ENCODE results near the gene TCTA.
A peak's percentile ranks its signal among the peaks of the same experiment; 100 is the strongest.
"Not testable (repeated sequence)": the region's sequence is repeated elsewhere in the genome, so short reads cannot be mapped to it uniquely, and the experiment has no call there.

TCTA gene, protein sequence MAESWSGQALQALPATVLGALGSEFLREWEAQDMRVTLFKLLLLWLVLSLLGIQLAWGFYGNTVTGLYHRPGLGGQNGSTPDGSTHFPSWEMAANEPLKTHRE

DNA sequence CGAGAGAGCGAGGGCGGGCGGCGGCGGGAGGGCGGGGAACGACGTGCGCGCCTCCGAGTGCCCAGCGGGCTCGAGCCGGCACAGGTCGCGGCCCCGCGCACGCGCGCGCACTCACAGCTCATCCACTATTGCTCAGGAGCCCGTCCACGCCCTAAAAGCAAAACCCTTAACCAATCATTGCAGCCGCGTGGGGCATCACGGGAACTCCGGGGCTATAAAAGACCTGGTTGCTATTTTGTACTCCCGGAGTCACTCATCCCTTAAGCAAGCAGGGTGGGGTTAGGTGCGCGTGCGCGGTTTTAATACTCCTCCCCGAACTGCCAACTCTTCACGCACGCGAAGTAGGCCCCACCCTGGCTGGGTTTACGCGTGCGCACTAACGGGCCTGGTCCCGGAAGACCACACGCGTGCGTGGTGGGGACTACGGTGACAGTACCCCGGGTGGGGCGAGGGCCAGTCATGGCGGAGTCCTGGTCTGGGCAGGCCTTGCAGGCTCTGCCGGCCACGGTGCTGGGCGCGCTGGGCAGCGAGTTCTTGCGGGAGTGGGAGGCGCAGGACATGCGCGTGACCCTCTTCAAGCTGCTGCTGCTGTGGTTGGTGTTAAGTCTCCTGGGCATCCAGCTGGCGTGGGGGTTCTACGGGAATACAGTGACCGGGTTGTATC is at the start of gene TCTA, which contains the start of gene RHOA:
Gene TCTA (plus strand): TSS at position 456 of the 664 bp plus-strand sequence. CDS start 4 bp downstream, at position 460.
Gene RHOA (minus strand): TSS at position 9 of the 664 bp plus-strand sequence. CDS start 36,387 bp downstream, outside the sequence.
- DNase-seq (ENCODE audit: low read depth), result peak; percentile 99

- DNase-seq (ENCODE audit: low read depth), result no peak
These were observed 49.7 kb upstream of the TCTA start for GRCh38 chr3:49362561-49362960.

GRCh38 chr3:49370585-49371290 is 41.5 kb upstream of the TCTA start:
- no peak for DNase-seq (ENCODE audit: low read depth)

DNA sequence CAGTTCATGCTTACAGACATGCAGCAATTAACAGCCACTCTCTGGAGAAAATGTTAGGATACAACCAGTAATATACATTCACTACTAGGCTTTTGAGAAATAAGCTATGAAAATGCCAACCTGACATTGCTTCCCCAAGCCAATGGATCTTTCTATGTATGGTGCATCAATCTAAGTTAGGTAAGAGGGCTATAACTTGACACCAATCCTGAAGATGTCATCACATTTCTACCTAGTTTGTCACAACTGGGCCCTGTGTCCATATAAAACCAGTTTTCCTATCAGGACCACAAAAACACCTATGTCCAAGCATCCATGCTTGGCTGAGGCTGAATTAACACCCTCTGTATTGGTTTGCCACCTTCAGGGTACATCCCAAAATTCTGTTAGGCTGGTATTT is 40.3 kb upstream of the TCTA start:
- DNase-seq (ENCODE audit: low read depth), result no peak

- no peak for DNase-seq (ENCODE audit: low read depth)
These were observed 34.7 kb upstream of the TCTA start for GRCh38 chr3:49377483-49377882.

GRCh38 chr3:49378249-49378895 is 33.9 kb upstream of the TCTA start:
- DNase-seq (ENCODE audit: low read depth), result no peak

DNA sequence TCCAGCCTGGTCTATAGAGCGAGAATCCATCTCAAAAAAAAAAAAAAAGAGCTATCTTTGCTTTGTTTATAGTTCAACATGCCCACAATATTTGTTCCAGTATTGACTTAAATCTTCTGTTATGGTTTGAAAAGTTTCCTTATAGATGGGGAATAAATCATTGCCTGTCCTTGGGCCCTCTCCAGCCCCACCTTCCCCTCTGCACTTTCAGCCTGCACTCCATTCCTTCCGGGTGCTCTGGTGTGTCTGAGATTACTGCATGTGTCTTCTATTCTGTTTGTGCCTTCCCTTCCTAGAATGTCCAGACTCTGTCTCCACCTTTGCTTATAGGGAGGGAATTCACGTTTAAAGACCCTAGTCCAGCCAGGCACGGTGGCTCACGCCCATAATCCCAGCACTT is 28.8 kb upstream of the TCTA start:
- no peak for DNase-seq (ENCODE audit: low read depth)

DNA sequence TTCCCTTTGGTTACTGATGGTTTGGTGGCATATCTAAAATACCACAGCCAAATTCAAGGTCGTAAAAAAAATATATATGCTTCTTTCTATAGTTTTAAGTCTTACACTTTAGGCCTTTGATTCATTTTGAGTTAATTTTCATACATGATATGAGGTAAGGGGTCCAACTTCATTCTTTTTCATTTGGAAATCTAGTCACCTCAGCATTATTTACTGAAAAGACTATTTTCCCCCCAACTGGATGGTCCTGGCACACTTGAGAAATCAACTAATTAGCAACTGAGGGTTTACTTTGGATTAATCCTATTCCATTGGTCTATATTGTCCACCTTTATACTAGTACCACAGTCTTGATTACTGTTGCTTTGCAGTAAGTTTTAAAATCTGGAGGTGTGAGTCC is 26.6 kb upstream of the TCTA start:
- no peak for DNase-seq (ENCODE audit: low read depth)

DNA sequence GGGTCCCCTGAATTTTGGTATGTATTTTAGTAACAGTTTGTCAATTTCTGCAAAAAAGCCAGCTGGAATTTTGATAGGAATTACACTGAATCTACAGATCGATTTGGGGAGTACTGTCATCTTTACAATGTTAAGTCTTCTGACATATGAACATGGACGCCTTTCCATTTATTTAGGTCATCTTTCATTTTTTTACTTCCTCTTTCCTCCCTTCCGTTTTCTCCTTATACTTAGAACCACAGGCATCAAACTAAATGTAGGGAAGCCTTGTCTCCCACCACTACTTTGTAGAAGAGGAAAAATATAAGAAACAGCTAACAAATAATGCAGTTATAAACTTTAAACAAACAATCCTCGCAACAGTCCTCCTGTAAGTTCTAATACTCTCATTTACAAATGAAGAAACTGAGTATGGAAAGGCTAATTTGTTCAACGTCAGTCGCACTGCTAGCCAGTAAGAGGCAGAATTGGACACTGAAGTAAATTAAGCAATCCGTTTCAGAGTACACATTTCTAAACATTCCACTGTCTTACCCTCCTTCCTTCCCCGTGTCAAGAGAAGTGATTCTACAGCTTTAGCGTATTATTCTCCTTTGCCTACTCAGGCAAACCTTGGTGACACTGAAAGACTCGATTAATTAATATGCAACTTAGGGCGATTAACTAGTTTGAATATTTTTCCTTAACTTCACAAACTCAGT is 26.0 kb upstream of the TCTA start:
- DNase-seq (ENCODE audit: low read depth), result no peak

DNA sequence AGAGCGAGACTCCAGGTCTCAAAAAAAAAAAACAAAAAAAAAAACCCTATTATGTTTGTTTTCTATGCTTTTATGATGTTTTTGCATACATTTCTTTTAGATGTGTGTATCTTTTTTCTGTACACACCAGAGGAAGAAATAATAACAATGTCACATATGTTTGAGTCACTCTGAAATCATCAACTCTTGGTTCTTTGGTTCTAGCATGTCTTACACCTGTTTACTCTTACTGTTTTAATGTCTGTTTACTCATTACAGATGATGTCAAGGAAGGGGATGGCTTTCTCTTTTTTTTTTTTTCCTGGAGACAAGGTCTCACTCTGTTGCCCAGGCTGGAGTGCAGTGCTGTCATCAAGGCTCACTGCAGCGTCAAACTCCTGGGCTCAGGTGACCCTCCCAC is 24.5 kb upstream of the TCTA start:
- DNase-seq (ENCODE audit: low read depth), result no peak

DNA sequence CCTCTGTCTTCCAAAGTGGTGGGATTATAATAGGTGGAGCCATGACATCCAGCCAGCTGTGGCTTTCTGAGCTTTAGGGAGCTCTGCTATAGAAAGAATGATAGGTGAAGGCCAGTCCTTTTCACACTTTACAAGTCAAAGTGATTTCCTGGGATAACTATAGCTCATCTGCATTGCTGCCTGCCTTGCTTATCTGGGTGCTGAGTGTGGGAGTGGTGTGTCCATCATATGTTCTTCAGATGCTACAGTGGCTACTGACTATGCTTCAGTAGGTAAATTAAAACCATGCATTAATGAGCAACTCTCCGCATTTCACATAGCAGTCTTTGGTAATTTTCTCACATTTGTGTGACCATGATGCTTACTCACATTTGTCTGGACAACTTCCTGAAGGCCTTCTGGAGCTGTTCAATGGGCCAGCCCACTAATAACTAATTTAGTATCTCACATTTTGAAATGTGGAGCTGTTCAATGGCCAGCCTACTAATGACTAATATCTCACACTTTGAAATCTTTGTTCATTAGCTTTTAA is 23.9 kb upstream of the TCTA start:
- no peak for DNase-seq (ENCODE audit: low read depth)

DNA sequence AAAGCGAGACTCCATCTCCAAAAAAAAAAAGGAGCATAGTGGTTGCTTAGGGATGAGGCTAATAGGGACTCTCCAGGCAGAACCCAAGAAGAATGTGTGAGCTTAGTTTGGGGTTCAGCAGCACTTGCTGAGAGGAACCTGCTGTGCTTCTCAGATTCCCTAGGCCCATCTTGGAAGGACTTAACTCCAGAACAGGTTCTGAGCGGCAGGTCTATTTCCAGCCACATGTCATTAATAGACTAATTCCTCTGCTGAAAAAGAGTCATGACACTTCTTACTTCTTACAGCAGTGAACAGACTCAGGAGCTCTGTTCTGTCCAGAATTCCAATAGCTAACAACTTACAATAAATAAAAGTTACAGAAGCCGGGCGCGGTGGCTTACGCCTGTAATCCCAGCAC is 22.9 kb upstream of the TCTA start:
- DNase-seq (ENCODE audit: low read depth), result no peak

DNA sequence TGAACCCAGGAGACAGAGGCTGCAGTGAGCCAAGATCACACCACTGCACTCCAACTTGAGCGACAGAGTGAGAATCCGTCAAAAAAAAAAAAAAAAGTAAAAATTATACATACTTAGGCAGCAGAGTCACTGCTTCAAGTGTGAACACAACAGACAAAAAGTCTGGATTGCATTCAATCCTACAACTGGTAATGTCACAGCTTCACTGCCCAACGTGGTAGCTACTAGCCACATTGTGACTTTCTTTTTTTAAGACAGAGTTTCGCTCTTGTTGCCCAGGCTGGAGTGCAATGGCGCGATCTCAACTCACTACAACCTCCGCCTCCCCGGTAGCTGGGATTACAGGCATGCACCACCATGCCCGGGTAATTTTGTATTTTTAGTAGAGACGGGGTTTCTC is 20.9 kb upstream of the TCTA start:
- not testable (repeated sequence) for DNase-seq (ENCODE audit: low read depth)

GRCh38 chr3:49397470-49397869 is 14.8 kb upstream of the TCTA start:
- DNase-seq (ENCODE audit: low read depth), result no peak

DNA sequence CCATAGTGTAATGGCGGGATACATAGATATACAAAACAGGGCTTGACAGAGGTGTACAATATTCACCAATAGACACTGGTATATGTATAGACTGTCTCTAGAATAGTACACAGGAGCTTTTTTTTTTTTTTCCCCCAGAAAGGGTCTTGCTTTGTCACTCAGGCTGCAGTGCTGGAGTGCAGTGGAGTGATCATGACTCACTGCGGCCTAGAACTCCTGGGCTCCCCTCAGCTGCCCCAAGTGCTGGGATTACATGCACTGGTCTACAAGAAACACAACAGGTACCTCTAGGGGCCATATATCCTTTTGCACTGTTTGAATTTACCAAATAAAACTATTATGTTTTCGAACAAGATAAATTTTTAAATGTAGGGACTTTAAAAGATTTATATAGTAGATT is 12.8 kb upstream of the TCTA start:
- no peak for DNase-seq (ENCODE audit: low read depth)

DNA sequence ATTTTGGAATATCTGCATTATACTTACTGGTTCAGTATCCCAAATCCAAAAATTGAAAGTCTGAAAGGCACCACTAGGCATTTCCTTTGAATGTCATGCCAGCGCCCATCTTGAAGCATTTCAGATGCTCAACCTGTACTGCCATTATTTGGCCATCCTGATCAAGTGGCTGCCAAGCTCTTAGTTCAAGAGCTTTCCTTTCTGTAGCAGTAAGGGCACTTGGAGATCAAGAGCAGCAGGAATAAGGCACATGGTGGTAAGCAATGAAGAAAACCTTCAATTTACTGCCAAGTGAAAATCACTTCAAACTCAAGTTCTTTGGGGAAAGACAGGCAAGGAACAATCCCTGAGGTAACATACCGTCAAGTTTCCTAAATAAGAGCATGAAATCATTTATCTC is 10.5 kb upstream of the TCTA start:
- no peak for DNase-seq (ENCODE audit: low read depth)

- no peak for DNase-seq (ENCODE audit: low read depth)
These were observed 8.3 kb upstream of the TCTA start for GRCh38 chr3:49403891-49404290.

DNA sequence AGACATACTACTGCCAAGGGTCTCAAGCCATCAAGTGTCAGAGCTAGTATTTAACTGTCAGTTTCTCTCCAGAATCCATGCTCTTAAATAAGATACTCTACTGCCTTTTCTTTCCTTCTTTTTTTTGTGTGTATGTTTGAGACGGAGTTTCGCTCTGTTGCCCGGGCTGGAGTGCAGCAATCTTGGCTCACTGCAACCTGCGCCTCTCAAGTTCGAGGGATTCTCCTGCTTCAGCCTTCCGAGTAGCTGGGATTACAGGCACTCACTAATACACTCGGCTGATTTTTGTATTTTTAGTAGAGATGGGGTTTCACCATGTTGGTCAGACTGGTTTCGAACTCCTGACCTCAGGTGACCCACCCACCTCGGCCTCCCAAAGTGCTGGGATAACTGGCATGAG is 6.7 kb upstream of the TCTA start:
- not testable (repeated sequence) for DNase-seq (ENCODE audit: low read depth)

DNA sequence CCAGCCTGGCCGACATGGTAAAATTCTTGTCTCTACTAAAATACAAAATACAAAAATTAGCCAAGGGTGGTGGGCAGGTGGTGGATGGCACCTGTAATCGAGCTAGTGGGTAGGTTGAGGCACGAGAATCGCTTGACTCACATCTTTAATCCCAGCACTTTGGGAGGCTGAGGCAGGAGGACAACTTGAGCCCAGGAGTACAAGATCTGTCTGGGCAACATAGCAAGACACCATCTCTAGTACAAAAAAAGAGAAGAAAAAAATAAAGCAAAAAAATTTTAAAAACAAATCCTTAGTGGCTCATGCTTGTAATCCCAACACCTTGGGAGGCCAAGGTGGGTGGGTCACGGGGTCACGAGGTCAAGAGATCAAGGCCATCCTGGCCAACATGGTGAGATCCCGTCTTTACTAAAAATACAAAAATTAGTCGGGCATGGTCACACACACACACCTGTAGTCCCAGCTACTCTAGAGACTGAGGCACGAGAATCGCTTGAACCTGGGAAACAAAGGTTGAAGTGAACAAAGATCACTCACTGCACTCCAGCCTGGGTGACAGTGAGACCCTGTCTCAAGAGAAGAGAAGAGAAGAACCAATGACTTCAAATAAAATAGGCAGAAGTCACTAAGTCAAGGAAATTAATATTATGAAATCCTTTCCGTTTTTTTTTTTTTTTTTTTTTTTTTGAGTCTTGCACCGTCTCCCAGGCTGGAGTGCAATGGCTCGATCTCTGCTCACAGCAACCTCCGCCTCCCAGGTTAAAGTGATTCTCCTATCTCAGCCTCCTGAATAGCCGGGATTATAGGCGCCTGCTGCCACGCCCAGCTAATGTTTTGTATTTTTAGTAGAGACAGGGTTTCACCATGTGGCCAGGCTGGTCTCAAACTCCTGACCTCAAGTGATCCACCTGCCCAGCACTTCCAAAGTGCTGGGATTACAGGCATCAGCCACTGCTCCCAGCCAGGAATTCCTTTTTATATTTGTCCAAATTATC is 5.4 kb upstream of the TCTA start:
- DNase-seq (ENCODE audit: low read depth), result no peak

DNA sequence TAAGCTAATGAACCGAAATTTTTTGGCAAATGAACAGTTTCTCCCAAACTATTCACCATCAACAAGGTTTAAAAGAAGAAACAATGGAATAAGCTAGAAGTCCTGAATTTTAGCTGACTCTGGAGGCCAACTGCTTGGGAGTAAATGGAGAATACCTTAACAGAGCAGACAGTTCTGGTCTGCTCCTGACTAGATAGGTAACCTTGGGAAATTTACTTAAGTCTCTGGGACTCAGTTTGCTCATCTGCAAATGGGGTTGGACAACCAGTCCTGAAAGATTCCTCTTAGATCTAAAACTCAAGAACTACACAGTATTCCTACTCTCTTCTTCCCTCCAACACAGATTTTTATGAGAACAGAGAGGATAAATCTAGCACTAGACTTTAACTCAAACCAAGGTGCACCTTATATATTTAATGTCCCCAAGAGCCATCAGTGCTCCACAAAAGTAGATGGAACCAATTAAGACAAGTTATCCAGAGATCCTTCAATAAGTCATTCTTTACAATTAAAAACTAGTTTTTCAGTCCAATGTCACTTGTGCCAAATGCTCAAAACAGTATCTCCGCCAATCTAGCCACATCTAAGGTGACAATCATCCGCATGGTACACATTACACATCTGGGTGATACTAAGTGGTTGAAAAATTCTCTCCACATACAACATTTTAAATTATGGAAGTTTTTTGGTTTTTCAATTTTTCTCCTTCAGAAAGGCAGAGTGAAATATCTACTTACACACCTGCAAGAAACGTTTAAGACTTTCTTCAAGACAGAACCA is 2.0 kb upstream of the TCTA start:
- DNase-seq (ENCODE audit: low read depth), result no peak

Measured in stimulated activated CD8-positive, alpha-beta memory T cell treated with anti-CD3 and anti-CD28 coated beads, Interleukin-12 subunit alpha, Interleukin-12 subunit beta, amount 100 ng/mL, for 1 hour (primary cell).